ENCODE measurements around the gene TLK2.
"Not testable (repeated sequence)": the region's sequence is repeated elsewhere in the genome, so short reads cannot be mapped to it uniquely, and the experiment has no call there.

The TLK2 gene

GRCh38 chr17:62478424-62478879 is at the start of gene TLK2:
Gene TLK2 (plus strand): TSS chr17:62478825. CDS start chr17:62481126, 2,301 bp downstream.
- Histone ChIP-seq H3K4me1 (ENCODE audit: control insufficient read depth in 1 of 2, insufficient read depth in 2 of 2, low read length in 2 of 2) (no peaks in the 10 kb centered on the region), H3K9ac (ENCODE audit: low read depth in 1 of 2, low read length in 2 of 2) (peak within 1 kb of the TSS; percentile 32 to 63), H3K27me3 (ENCODE audit: control insufficient read depth in 1 of 2, insufficient read depth in 2 of 2, low read length in 2 of 2) (no peaks in the 10 kb centered on the region), H3K4me3 (ENCODE audit: low read depth in 1 of 2, low read length in 2 of 2) (peak within 1 kb of the TSS; percentile 60 to 64), H3K27ac (ENCODE audit: low read depth, low read length) (peak within 1 kb of the TSS; percentile 66), H3K36me3 (ENCODE audit: control insufficient read depth in 1 of 2, insufficient read depth in 2 of 2, low read length in 2 of 2) (no peaks in the 10 kb centered on the region), H3K9me3 (ENCODE audit: control insufficient read depth in 1 of 2, low read length in 2 of 2) (no peaks in the 10 kb centered on the region)

GRCh38 chr17:62435251-62435650 is 43.4 kb upstream of the TLK2 start:
- not testable (repeated sequence) for H3K27me3 ChIP-seq (ENCODE audit: control insufficient read depth in 1 of 2, insufficient read depth in 2 of 2, low read length in 2 of 2); H3K4me3 ChIP-seq (ENCODE audit: low read depth in 1 of 2, low read length in 2 of 2); H3K27ac ChIP-seq (ENCODE audit: low read depth, low read length); H3K9me3 ChIP-seq (ENCODE audit: control insufficient read depth in 1 of 2, low read length in 2 of 2); H3K9ac ChIP-seq (ENCODE audit: low read depth in 1 of 2, low read length in 2 of 2); H3K4me1 ChIP-seq (ENCODE audit: control insufficient read depth in 1 of 2, insufficient read depth in 2 of 2, low read length in 2 of 2)
- peaks cover 0 to 18% of the 10 kb centered on the region in 2 donors for H3K36me3 ChIP-seq (ENCODE audit: control insufficient read depth in 1 of 2, insufficient read depth in 2 of 2, low read length in 2 of 2)

- H3K4me1 ChIP-seq (ENCODE audit: control insufficient read depth in 1 of 2, insufficient read depth in 2 of 2, low read length in 2 of 2); H3K27me3 ChIP-seq (ENCODE audit: control insufficient read depth in 1 of 2, insufficient read depth in 2 of 2, low read length in 2 of 2); H3K27ac ChIP-seq (ENCODE audit: low read depth, low read length); H3K4me3 ChIP-seq (ENCODE audit: low read depth in 1 of 2, low read length in 2 of 2); H3K9me3 ChIP-seq (ENCODE audit: control insufficient read depth in 1 of 2, low read length in 2 of 2); H3K9ac ChIP-seq (ENCODE audit: low read depth in 1 of 2, low read length in 2 of 2): not testable (repeated sequence)
- H3K36me3 ChIP-seq (ENCODE audit: control insufficient read depth in 1 of 2, insufficient read depth in 2 of 2, low read length in 2 of 2), result peaks cover 4 to 32% of the 10 kb centered on the region in 2 donors
Observed at GRCh38 chr17:62441181-62441580, 37.4 kb upstream of the TLK2 start.

- no peak overlapping the region for H3K27ac ChIP-seq (ENCODE audit: low read depth, low read length)
- H3K36me3 ChIP-seq (ENCODE audit: control insufficient read depth in 1 of 2, insufficient read depth in 2 of 2, low read length in 2 of 2), result peaks cover 4 to 45% of the 10 kb centered on the region in 2 donors
- no peaks in the 10 kb centered on the region for H3K4me1 ChIP-seq (ENCODE audit: control insufficient read depth in 1 of 2, insufficient read depth in 2 of 2, low read length in 2 of 2)
- no peak overlapping the region for H3K9ac ChIP-seq (ENCODE audit: low read depth in 1 of 2, low read length in 2 of 2)
- H3K4me3 ChIP-seq (ENCODE audit: low read depth in 1 of 2, low read length in 2 of 2), result no peak overlapping the region
- H3K27me3 ChIP-seq (ENCODE audit: control insufficient read depth in 1 of 2, insufficient read depth in 2 of 2, low read length in 2 of 2), result no peaks in the 10 kb centered on the region
- no peaks in the 10 kb centered on the region for H3K9me3 ChIP-seq (ENCODE audit: control insufficient read depth in 1 of 2, low read length in 2 of 2)
Observed at GRCh38 chr17:62444063-62444462, 34.6 kb upstream of the TLK2 start.

GRCh38 chr17:62445791-62446190 is 32.8 kb upstream of the TLK2 start:
- H3K9ac ChIP-seq (ENCODE audit: low read depth in 1 of 2, low read length in 2 of 2); H3K9me3 ChIP-seq (ENCODE audit: control insufficient read depth in 1 of 2, low read length in 2 of 2); H3K27ac ChIP-seq (ENCODE audit: low read depth, low read length); H3K27me3 ChIP-seq (ENCODE audit: control insufficient read depth in 1 of 2, insufficient read depth in 2 of 2, low read length in 2 of 2); H3K4me3 ChIP-seq (ENCODE audit: low read depth in 1 of 2, low read length in 2 of 2); H3K4me1 ChIP-seq (ENCODE audit: control insufficient read depth in 1 of 2, insufficient read depth in 2 of 2, low read length in 2 of 2): not testable (repeated sequence)
- H3K36me3 ChIP-seq (ENCODE audit: control insufficient read depth in 1 of 2, insufficient read depth in 2 of 2, low read length in 2 of 2), result peaks cover 4 to 38% of the 10 kb centered on the region in 2 donors

- not testable (repeated sequence) for H3K9ac ChIP-seq (ENCODE audit: low read depth in 1 of 2, low read length in 2 of 2); H3K4me1 ChIP-seq (ENCODE audit: control insufficient read depth in 1 of 2, insufficient read depth in 2 of 2, low read length in 2 of 2); H3K27me3 ChIP-seq (ENCODE audit: control insufficient read depth in 1 of 2, insufficient read depth in 2 of 2, low read length in 2 of 2); H3K9me3 ChIP-seq (ENCODE audit: control insufficient read depth in 1 of 2, low read length in 2 of 2); H3K4me3 ChIP-seq (ENCODE audit: low read depth in 1 of 2, low read length in 2 of 2); H3K27ac ChIP-seq (ENCODE audit: low read depth, low read length)
- peaks cover 0 to 13% of the 10 kb centered on the region in 2 donors for H3K36me3 ChIP-seq (ENCODE audit: control insufficient read depth in 1 of 2, insufficient read depth in 2 of 2, low read length in 2 of 2)
Observed at GRCh38 chr17:62452195-62452594, 26.4 kb upstream of the TLK2 start.

- not testable (repeated sequence) for H3K9me3 ChIP-seq (ENCODE audit: control insufficient read depth in 1 of 2, low read length in 2 of 2); H3K36me3 ChIP-seq (ENCODE audit: control insufficient read depth in 1 of 2, insufficient read depth in 2 of 2, low read length in 2 of 2); H3K4me1 ChIP-seq (ENCODE audit: control insufficient read depth in 1 of 2, insufficient read depth in 2 of 2, low read length in 2 of 2); H3K27me3 ChIP-seq (ENCODE audit: control insufficient read depth in 1 of 2, insufficient read depth in 2 of 2, low read length in 2 of 2); H3K27ac ChIP-seq (ENCODE audit: low read depth, low read length); H3K4me3 ChIP-seq (ENCODE audit: low read depth in 1 of 2, low read length in 2 of 2); H3K9ac ChIP-seq (ENCODE audit: low read depth in 1 of 2, low read length in 2 of 2)
Observed at GRCh38 chr17:62453041-62453440, 25.6 kb upstream of the TLK2 start.

- not testable (repeated sequence) for H3K36me3 ChIP-seq (ENCODE audit: control insufficient read depth in 1 of 2, insufficient read depth in 2 of 2, low read length in 2 of 2); H3K4me3 ChIP-seq (ENCODE audit: low read depth in 1 of 2, low read length in 2 of 2); H3K4me1 ChIP-seq (ENCODE audit: control insufficient read depth in 1 of 2, insufficient read depth in 2 of 2, low read length in 2 of 2); H3K27me3 ChIP-seq (ENCODE audit: control insufficient read depth in 1 of 2, insufficient read depth in 2 of 2, low read length in 2 of 2); H3K27ac ChIP-seq (ENCODE audit: low read depth, low read length); H3K9me3 ChIP-seq (ENCODE audit: control insufficient read depth in 1 of 2, low read length in 2 of 2); H3K9ac ChIP-seq (ENCODE audit: low read depth in 1 of 2, low read length in 2 of 2)
Observed at GRCh38 chr17:62453656-62454055, 25.0 kb upstream of the TLK2 start.

GRCh38 chr17:62454111-62454510 is 24.5 kb upstream of the TLK2 start:
- not testable (repeated sequence) for H3K9me3 ChIP-seq (ENCODE audit: control insufficient read depth in 1 of 2, low read length in 2 of 2); H3K27ac ChIP-seq (ENCODE audit: low read depth, low read length); H3K4me1 ChIP-seq (ENCODE audit: control insufficient read depth in 1 of 2, insufficient read depth in 2 of 2, low read length in 2 of 2); H3K9ac ChIP-seq (ENCODE audit: low read depth in 1 of 2, low read length in 2 of 2); H3K4me3 ChIP-seq (ENCODE audit: low read depth in 1 of 2, low read length in 2 of 2); H3K27me3 ChIP-seq (ENCODE audit: control insufficient read depth in 1 of 2, insufficient read depth in 2 of 2, low read length in 2 of 2); H3K36me3 ChIP-seq (ENCODE audit: control insufficient read depth in 1 of 2, insufficient read depth in 2 of 2, low read length in 2 of 2)

- Histone ChIP-seq H3K27me3 (ENCODE audit: control insufficient read depth in 1 of 2, insufficient read depth in 2 of 2, low read length in 2 of 2) (no peaks in the 10 kb centered on the region), H3K9me3 (ENCODE audit: control insufficient read depth in 1 of 2, low read length in 2 of 2) (no peaks in the 10 kb centered on the region), H3K4me3 (ENCODE audit: low read depth in 1 of 2, low read length in 2 of 2) (no peak overlapping the region), H3K9ac (ENCODE audit: low read depth in 1 of 2, low read length in 2 of 2) (no peak overlapping the region), H3K4me1 (ENCODE audit: control insufficient read depth in 1 of 2, insufficient read depth in 2 of 2, low read length in 2 of 2) (no peaks in the 10 kb centered on the region), H3K36me3 (ENCODE audit: control insufficient read depth in 1 of 2, insufficient read depth in 2 of 2, low read length in 2 of 2) (no peaks in the 10 kb centered on the region), H3K27ac (ENCODE audit: low read depth, low read length) (no peak overlapping the region)
Observed at GRCh38 chr17:62456016-62456415, 22.6 kb upstream of the TLK2 start.

GRCh38 chr17:62458483-62458882 is 20.1 kb upstream of the TLK2 start:
- H3K27me3 ChIP-seq (ENCODE audit: control insufficient read depth in 1 of 2, insufficient read depth in 2 of 2, low read length in 2 of 2); H3K9me3 ChIP-seq (ENCODE audit: control insufficient read depth in 1 of 2, low read length in 2 of 2): not testable (repeated sequence)

More at GRCh38 chr17:62458483-62458882, 20.1 kb upstream of the TLK2 start:
- H3K4me3 ChIP-seq (ENCODE audit: low read depth in 1 of 2, low read length in 2 of 2); H3K36me3 ChIP-seq (ENCODE audit: control insufficient read depth in 1 of 2, insufficient read depth in 2 of 2, low read length in 2 of 2); H3K4me1 ChIP-seq (ENCODE audit: control insufficient read depth in 1 of 2, insufficient read depth in 2 of 2, low read length in 2 of 2); H3K27ac ChIP-seq (ENCODE audit: low read depth, low read length); H3K9ac ChIP-seq (ENCODE audit: low read depth in 1 of 2, low read length in 2 of 2): not testable (repeated sequence)
